A549 (cell line): ENCODE results near the gene MAML3.

ENCODE experiments used
- CBX8 ChIP-seq: fragments of 200-600 bp; sonication (generic); IDR thresholded peaks from 2 replicates; pipeline ENCODE4 v1.6.1; 2016
- CHD2 ChIP-seq: fragments of 150-350 bp; IDR thresholded peaks from 2 replicates; pipeline ENCODE4 v1.6.1; 2014; ENCODE audit warnings: low read length; ENCODE audit not compliant: partially characterized antibody
- EP300 ChIP-seq, 2 experiments: fragments of >200 bp; sonication (Bioruptor Twin); formaldehyde crosslinking; IDR thresholded peaks; 2 replicates in 1 of 2; 3 replicates in 1 of 2; pipeline ENCODE4 v1.6.1; 2016 to 2017
- JUNB ChIP-seq: fragments of >200 bp; sonication (Bioruptor Twin); formaldehyde crosslinking; IDR thresholded peaks from 2 replicates; pipeline ENCODE4 v1.6.1; 2016
- MAZ ChIP-seq: fragments of 150-350 bp; IDR thresholded peaks from 2 replicates; pipeline ENCODE4 v1.6.1; 2014; ENCODE audit warnings: antibody characterized with exemption, low read depth, low read length, borderline replicate concordance
- MYC ChIP-seq: IDR thresholded peaks from 2 replicates; pipeline ENCODE4 v1.6.1; 2012; ENCODE audit warnings: mild to moderate bottlenecking, inconsistent platforms, low read length, improper control_type of control experiment, borderline replicate concordance
- POLR2A ChIP-seq: IDR thresholded peaks from 2 replicates; pipeline ENCODE4 v1.6.1; 2012; ENCODE audit warnings: mild to moderate bottlenecking, low read length
- RFX5 ChIP-seq: fragments of 450-650 bp; IDR thresholded peaks from 2 replicates; pipeline ENCODE4 v1.7.1; 2014; ENCODE audit warnings: antibody characterized with exemption, mild to moderate bottlenecking, moderate library complexity
- SMC3 ChIP-seq: fragments of >200 bp; sonication (Bioruptor Twin); formaldehyde crosslinking; IDR thresholded peaks from 3 replicates; pipeline ENCODE4 v1.6.1; 2018; ENCODE audit warnings: inconsistent platforms
- ZFP36 ChIP-seq: fragments of 450-650 bp; IDR thresholded peaks from 2 replicates; pipeline ENCODE4 v1.6.1; 2014; ENCODE audit warnings: borderline replicate concordance; ENCODE audit not compliant: partially characterized antibody
- TF ChIP-seq, protein P1 (sequence below): fragments of >200 bp; sonication (Bioruptor Twin); formaldehyde crosslinking; IDR thresholded peaks from 3 replicates; pipeline ENCODE4 v1.5.1; 2016
- TF ChIP-seq, protein P2 (sequence below): fragments of 150-350 bp; IDR thresholded peaks from 2 replicates; pipeline ENCODE4 v1.6.1; 2014; ENCODE audit warnings: low read depth, mild to moderate bottlenecking, low read length
- TF ChIP-seq, protein P3 (sequence below): IDR thresholded peaks from 2 replicates; pipeline ENCODE4 v1.6.1; 2012
- TF ChIP-seq, protein P4 (sequence below): fragments of 250-450 bp; sonication (Bioruptor Pico); IDR thresholded peaks from 2 replicates; pipeline ENCODE4 v1.5.0; 2021; ENCODE audit warnings: mild to moderate bottlenecking, moderate library complexity, borderline replicate concordance

DNA sequence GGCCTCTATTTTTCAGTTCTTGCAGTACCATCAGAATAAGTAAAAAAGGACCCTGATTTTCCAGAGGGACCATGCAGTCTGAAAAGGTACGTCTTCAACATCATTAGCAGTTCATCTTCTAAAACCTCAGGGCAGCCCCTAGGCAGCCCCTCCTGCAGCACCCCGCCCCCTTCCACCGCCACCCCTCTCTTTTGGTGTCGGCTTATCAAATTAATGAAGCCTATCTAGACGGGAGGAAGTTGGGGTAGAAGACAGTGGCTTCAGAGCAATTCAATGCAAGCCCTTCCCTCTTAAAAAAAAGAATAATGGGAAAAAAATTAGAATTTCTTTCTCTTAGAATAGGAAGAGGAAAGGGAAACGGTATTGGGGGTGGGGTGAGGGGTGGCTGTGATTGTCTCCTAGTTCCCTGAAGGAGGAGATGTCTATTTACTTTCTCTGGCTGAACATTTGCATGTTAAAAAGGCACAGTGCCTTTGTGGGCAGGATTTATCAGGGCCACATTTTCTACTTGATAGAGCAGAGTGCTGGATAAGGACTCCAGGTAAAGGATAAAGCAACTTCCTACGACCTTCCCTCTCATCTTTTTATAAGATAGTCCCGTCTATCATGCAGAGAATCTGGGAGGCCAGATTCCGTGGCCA, 329.0 kb downstream of the MAML3 start:
- TF ChIP-seq JUNB (no peak), MAZ (no peak), CHD2 (no peak), SMC3 (no peak), POLR2A (no peak), RFX5 (no peak), EP300 (IDR thresholded peaks at IDR 0.05) (no peak), MYC (no peak), ZFP36 (no peak), CBX8 (no peak)
- TF ChIP-seq, protein P1, sequence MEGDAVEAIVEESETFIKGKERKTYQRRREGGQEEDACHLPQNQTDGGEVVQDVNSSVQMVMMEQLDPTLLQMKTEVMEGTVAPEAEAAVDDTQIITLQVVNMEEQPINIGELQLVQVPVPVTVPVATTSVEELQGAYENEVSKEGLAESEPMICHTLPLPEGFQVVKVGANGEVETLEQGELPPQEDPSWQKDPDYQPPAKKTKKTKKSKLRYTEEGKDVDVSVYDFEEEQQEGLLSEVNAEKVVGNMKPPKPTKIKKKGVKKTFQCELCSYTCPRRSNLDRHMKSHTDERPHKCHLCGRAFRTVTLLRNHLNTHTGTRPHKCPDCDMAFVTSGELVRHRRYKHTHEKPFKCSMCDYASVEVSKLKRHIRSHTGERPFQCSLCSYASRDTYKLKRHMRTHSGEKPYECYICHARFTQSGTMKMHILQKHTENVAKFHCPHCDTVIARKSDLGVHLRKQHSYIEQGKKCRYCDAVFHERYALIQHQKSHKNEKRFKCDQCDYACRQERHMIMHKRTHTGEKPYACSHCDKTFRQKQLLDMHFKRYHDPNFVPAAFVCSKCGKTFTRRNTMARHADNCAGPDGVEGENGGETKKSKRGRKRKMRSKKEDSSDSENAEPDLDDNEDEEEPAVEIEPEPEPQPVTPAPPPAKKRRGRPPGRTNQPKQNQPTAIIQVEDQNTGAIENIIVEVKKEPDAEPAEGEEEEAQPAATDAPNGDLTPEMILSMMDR, result no peak
- TF ChIP-seq, protein P2, sequence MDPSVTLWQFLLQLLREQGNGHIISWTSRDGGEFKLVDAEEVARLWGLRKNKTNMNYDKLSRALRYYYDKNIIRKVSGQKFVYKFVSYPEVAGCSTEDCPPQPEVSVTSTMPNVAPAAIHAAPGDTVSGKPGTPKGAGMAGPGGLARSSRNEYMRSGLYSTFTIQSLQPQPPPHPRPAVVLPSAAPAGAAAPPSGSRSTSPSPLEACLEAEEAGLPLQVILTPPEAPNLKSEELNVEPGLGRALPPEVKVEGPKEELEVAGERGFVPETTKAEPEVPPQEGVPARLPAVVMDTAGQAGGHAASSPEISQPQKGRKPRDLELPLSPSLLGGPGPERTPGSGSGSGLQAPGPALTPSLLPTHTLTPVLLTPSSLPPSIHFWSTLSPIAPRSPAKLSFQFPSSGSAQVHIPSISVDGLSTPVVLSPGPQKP, result no peak
- TF ChIP-seq, protein P3, sequence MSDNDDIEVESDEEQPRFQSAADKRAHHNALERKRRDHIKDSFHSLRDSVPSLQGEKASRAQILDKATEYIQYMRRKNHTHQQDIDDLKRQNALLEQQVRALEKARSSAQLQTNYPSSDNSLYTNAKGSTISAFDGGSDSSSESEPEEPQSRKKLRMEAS, result no peak
- TF ChIP-seq, protein P4, sequence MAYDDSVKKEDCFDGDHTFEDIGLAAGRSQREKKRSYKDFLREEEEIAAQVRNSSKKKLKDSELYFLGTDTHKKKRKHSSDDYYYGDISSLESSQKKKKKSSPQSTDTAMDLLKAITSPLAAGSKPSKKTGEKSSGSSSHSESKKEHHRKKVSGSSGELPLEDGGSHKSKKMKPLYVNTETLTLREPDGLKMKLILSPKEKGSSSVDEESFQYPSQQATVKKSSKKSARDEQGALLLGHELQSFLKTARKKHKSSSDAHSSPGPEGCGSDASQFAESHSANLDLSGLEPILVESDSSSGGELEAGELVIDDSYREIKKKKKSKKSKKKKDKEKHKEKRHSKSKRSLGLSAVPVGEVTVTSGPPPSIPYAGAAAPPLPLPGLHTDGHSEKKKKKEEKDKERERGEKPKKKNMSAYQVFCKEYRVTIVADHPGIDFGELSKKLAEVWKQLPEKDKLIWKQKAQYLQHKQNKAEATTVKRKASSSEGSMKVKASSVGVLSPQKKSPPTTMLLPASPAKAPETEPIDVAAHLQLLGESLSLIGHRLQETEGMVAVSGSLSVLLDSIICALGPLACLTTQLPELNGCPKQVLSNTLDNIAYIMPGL, result no peak
